22Rv1 (cell line): ENCODE data around the gene ZIC3.

Experiments
- H3K27ac ChIP-seq: fragments of 450-650 bp; 2 replicates; pipeline ENCODE4 v1.5.1; 2017
- ZFX ChIP-seq: fragments of 450-650 bp; IDR thresholded peaks from 2 replicates; pipeline ENCODE4 v1.6.1; 2017; ENCODE audit warnings: antibody characterized with exemption, borderline replicate concordance
- TF ChIP-seq, protein P1 (sequence below): fragments of 450-650 bp; IDR thresholded peaks from 2 replicates; pipeline ENCODE4 v1.5.1; 2017; ENCODE audit warnings: mild to moderate bottlenecking

Gene ZIC3

DNA sequence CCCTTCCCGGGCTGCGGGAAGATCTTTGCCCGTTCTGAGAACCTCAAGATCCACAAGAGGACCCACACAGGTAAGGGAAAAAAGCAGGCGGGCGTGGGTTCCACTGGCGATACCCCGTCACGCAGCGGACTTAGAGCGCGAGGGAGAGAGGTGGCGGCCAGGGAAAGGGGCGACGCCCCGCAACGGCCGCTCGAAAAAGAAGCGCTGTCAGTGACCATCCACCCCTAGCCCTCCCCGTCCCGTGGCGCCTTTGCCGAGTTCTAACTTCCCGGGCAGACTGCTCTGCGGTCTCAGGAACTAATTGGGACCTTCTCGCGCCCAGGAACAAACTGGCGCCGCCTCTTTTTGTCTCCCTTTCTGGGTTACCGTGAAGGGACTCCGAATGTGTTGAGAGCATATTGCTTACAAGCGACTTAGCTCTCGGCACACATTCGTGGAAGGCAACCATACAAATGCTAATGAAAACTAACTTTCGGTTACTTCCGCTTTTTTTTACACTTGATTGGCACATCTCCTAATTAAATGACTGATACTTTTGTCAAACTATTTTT lies 1.8 kb downstream of the ZIC3 start:
- no peak for TF ChIP-seq ZFX
- TF ChIP-seq, protein P1, sequence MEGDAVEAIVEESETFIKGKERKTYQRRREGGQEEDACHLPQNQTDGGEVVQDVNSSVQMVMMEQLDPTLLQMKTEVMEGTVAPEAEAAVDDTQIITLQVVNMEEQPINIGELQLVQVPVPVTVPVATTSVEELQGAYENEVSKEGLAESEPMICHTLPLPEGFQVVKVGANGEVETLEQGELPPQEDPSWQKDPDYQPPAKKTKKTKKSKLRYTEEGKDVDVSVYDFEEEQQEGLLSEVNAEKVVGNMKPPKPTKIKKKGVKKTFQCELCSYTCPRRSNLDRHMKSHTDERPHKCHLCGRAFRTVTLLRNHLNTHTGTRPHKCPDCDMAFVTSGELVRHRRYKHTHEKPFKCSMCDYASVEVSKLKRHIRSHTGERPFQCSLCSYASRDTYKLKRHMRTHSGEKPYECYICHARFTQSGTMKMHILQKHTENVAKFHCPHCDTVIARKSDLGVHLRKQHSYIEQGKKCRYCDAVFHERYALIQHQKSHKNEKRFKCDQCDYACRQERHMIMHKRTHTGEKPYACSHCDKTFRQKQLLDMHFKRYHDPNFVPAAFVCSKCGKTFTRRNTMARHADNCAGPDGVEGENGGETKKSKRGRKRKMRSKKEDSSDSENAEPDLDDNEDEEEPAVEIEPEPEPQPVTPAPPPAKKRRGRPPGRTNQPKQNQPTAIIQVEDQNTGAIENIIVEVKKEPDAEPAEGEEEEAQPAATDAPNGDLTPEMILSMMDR = no peak
- no peak overlapping the region for H3K27ac ChIP-seq

- no peak for TF ChIP-seq ZFX
- TF ChIP-seq, protein P1 = no peak
- no peak overlapping the region for H3K27ac ChIP-seq
These were observed 3.0 kb downstream of the ZIC3 start for GRCh38 chrX:137568741-137569469.

DNA sequence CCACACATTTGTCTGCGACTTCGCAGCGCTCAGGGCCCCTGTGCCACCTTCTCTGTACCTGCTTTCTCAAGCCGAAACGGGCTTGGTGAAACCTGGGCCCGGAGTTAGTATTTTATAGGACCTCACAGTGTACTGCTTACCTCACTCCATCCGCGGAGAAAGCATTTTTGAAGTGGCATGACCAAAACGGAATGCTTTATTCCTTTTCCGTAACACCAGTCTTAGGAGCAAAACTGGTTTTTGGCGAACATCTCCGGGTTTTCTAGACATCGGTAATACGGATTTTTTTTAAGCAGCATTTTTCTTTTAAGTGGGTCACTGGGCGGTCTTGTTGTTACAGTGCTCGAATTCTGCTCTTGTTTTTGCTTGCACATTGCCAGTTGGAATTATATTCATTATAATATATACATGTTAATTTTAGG lies 3.6 kb downstream of the ZIC3 start:
- TF ChIP-seq, protein P1 = no peak
- TF ChIP-seq ZFX = no peak
- H3K27ac ChIP-seq = no peak overlapping the region

- H3K27ac ChIP-seq = no peak overlapping the region
- no peak for TF ChIP-seq ZFX
- TF ChIP-seq, protein P1 = no peak
These were observed 7.6 kb downstream of the ZIC3 start for GRCh38 chrX:137573324-137574101.

- TF ChIP-seq, protein P1 = no peak
- no peak for TF ChIP-seq ZFX
- H3K27ac ChIP-seq = no peak overlapping the region
These were observed 8.3 kb downstream of the ZIC3 start for GRCh38 chrX:137574102-137574783.

DNA sequence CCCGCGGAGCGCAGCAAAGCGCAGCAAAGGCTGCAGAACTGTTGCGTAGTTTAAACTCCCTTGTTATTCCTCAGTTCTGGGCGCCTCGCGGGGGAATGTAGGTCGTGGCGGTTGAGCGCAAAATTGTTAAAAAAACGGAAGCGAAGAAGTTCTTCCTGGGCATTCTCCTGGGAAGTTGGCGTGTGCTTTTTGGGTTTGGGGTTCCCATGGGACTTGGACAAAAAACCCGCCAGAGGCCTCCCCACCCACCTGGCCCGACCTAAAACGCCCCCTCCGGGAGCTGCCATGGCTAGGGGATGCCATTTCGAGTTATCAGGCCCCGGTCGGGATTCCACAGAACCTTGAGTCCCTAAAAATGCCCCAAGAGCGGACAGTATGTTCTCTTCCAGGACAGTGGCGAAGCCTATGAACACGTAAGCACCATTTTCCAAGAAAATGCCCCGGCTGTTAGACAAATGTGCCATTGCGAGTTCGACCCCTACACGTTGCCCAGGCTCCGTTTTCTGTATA lies 8.9 kb downstream of the ZIC3 start:
- TF ChIP-seq ZFX = no peak
- TF ChIP-seq, protein P1 = no peak
- H3K27ac ChIP-seq = no peak overlapping the region
